DMS53 (cell line): ENCODE data around the gene PDLIM1.

Experiments used
- DNase-seq: peaks from one replicate; lab custom pipeline; 2025; lab: John Stamatoyannopoulos, UW

The PDLIM1 gene

GRCh38 chr10:95264227-95265051 lies 26.4 kb downstream of the PDLIM1 start:
- no peak for DNase-seq

DNA sequence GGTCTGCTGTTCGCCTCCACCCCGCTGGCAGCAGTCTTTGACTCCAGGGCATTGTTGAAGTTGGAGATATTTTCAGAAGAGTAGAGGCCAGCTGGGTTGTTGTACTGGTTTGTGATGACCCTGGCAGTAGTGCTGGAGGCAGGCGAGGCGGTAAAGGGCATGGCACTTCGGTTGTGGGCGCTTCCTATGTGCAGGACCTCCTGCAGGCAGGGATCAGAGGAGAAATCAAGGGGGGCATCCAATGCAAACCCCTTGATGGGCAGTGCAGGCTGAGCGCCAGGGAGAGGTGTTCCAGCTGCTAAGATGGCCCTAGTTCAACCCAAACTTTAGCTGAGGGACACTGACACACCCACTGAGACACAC lies 27.0 kb downstream of the PDLIM1 start:
- DNase-seq = no peak

DNA sequence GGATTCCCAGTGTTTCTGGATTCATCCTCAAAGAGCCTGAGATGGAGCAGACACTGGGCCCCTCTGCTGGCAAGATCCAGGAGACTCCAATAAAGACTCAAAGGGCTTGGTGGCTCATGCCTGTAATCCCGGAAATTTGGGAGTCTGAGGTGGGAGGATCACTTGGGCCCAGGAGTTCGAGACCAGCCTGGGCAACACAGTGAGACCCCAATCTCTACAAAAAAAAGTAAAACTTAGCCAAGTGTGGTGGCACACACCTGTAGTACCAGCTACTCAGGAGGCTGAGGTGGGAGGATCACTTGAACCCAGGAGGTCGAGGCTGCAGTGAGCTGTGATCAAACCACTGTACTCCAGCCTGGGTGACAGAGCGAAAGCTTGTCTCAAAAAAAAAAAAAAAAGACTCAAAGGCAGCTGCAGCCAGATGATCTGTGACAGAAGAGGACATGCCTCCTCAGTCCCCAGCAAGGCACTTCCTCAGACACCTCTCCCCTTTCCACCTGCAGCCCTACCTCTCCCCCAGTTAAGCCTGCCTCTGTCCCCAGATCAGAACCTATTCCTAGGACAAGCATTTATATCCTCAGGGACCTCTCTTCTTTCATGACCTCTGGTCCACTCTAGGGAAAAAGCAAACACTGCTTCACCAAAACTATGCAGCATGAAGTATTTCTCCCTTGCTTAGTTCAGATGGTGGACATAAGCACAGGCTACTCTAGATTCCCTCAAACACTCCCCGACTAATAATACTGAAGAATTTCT lies 27.9 kb downstream of the PDLIM1 start:
- DNase-seq = peak; percentile 17

GRCh38 chr10:95261926-95262325 lies 28.9 kb downstream of the PDLIM1 start:
- no peak for DNase-seq

- DNase-seq = no peak
Measured at GRCh38 chr10:95260909-95261552, 29.8 kb downstream of the PDLIM1 start.

- peak; percentile 18 for DNase-seq
Measured at GRCh38 chr10:95260397-95260881, 30.4 kb downstream of the PDLIM1 start.

DNA sequence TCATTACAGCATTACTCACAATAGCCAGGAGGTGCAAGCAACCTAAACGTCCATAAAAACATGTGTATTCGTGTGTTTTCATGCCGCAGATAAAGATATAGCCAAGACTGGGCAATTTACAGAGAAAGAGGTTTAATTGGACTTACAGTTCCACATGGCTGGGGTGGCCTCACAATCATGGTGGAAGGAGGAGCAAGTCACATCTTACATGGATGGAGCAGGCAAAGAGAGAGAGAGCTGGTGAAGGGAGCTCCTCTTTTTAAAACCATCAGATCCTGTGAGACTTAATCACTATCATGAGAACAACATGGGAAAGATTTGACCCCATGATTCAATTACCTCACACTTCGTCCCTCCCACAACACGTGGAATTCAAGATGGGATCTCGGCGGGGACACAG lies 33.0 kb downstream of the PDLIM1 start:
- no peak for DNase-seq

DNA sequence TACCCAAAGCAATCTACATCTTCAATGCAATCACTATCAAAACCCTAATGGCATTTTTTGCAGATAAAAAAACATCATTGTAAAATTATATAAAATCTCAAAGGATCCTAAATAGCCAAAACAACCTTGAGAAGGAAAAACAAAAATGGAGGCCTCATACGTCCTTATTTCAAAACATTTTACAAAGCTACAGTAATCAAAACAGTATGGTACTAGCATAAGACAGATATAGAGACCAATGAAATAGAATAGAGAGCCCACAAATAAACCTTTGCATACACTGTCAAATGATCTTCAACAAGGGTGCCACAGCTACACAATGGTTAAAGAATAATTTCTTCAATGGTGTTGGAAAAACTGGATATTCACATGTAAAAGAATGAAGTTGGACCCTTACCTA lies 34.5 kb downstream of the PDLIM1 start:
- no peak for DNase-seq

DNA sequence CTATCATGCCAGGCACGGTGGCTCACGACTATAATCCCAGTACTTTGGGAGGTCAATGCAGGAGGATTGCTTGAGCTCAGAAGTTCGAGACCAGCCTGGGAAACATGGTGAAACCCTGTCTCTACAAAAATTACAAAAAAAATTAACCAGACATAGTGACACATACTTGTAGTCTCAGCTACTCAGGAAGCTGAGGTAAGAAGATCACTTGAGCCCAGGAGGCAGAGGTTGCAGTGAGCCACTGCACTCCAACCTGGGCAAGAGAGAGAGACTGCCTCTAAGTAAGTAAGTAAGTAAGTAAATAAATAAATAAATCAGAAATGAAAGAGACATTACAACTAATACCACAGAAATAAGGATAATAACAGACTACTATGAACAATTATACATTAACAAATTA lies 36.2 kb downstream of the PDLIM1 start:
- no peak for DNase-seq

GRCh38 chr10:95253686-95254085 lies 37.1 kb downstream of the PDLIM1 start:
- DNase-seq = no peak

- DNase-seq = no peak
Measured at GRCh38 chr10:95253007-95253406, 37.8 kb downstream of the PDLIM1 start.

DNA sequence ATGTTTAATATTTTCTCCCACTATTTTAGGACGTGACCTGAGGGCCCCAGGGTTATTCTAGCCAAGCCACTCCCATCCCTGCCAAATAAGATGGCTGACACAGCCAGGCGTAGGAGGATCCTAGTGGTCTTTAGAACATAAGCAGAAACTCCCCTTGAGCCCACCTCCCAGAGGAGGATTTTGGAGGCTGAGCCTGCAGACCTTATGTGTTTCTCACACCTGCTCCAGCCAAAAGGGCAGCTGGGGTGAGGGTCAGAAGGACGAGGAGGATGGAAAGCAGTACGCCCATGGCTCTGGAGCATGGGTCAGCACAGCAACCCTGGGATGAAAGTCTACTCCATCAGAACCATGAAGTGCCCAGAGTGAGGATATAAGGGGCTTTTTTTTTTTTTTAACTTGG lies 39.9 kb downstream of the PDLIM1 start:
- no peak for DNase-seq

DNA sequence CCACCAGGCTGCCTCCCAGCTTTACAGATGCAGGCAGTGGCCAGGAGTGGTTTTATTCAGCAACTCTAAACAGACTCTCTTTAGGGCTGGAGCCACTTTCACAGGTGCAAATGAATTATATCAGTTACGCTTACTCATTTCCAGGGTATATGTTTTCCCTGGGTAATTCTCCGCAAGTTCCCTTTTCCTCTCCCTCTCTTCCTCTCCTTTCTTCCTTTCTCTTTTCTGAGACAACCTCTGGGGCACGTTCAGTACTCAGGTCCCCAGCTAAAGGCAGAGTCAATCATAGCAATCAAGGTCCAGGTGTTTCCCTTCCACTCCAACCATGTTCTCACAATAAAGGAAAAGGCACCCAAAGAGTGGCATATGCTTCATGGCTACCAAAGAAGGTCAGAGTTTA lies 41.3 kb downstream of the PDLIM1 start:
- no peak for DNase-seq

GRCh38 chr10:95248989-95249388 lies 41.8 kb downstream of the PDLIM1 start:
- DNase-seq = no peak

GRCh38 chr10:95247881-95248583 lies 42.8 kb downstream of the PDLIM1 start:
- DNase-seq = no peak

- no peak for DNase-seq
Measured at GRCh38 chr10:95247200-95247880, 43.5 kb downstream of the PDLIM1 start.

- DNase-seq = peak; percentile 83
Measured at GRCh38 chr10:95246582-95247051, 44.2 kb downstream of the PDLIM1 start.

DNA sequence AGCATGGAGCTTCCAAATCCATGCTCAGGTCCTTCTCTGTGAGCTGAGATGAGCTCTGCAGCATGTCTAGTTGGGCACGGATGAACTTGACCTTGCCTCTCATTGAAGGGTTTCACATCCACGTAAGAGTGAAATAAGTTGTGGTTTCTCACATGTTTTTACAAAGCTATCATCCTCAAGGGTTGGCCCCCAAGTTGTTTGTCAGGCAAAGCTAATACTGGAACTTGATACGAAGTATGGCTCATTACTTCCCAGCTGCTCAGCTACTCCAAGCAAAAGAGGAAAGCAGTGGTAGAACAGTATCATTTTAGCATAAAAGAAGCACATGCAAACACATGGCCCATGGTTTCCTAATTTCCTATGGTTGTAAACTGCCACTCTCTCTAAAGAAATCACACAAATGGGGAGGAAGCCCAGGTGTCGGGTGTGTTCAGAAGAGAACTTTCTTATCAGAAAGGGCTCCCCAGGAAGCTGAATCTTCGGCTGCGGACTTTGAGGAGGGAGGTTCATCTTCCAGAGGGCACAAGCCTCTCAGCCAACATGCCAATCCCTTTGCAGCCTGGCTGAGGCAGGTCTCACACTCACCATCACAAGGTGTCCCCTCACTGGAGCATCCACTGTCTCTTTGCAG lies 45.3 kb downstream of the PDLIM1 start:
- no peak for DNase-seq

- DNase-seq = no peak
Measured at GRCh38 chr10:95244152-95244551, 46.7 kb downstream of the PDLIM1 start.

GRCh38 chr10:95243318-95243617 lies 47.5 kb downstream of the PDLIM1 start:
- no peak for DNase-seq
